ENCODE measurements around the gene PDZD2.
A peak's percentile ranks its signal among the peaks of the same experiment; 100 is the strongest.

Gene PDZD2

DNA sequence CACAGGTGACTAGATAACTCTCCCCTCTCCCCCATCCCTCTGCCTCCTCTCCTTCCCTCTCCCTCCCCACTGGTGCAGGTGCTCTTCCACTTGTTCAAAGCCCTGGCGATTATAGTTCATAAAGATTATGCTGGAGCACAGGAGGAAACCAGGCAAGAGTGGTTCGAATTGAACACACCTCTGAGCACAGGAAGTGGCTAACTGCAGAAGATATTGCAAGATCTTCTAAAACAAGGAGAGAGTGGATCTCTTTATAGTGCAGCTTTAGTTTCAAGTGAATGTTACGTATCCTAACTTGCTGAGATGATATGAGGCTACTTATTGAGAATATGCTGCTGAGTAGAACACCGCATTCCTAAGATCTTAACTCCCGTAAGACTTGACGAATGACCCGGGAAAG is 356.8 kb downstream of the PDZD2 start:
- TF ChIP-seq CTCF (IDR thresholded peaks at IDR 0.05; ENCODE audit: insufficient read depth, low read depth, low read length, missing control alignments): no peak
- DNase-seq (ENCODE audit: low read depth): no peak
- H3K4me3 ChIP-seq (ENCODE audit: low read length): no peak overlapping the region

DNA sequence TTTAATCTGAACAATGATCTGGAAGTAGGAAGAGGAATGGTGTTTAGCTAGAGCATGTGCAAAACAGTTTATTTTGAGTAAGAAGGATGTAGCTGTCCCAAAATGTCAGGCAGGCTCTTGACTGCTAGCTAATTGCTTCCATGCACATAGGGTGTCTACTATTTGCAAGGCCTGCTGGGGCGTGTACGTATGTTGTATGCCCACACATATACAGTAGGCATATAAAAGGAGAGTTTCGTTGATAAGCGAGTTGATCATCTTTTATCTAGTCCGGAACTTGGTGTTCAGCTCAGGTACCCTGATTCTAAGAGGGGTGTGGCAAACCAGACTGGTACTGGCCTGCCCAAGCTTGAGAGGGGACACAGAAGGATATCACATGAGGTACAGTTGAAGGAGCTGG is 358.0 kb downstream of the PDZD2 start:
- DNase-seq (ENCODE audit: low read depth): no peak
- TF ChIP-seq CTCF (IDR thresholded peaks at IDR 0.05; ENCODE audit: insufficient read depth, low read depth, low read length, missing control alignments): no peak

DNA sequence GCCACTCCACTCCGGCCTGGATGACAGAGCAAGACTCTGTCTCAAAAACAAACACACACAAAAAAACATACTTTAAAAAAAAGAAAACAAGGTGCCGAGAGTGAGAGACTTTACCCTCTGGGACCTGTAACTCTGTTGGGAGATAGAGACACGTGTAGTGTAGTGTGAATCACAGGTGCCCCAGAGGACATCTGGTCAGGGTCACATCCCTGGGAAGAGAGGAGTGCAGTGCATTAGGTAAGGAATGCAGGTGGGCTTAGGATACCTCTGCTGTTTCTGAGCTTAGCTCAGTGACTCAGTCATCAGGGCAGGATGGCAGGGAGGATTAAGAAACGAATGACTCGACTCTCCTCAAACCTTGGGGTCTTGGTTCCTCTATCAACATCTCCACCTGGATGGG is 360.5 kb downstream of the PDZD2 start:
- TF ChIP-seq CTCF (IDR thresholded peaks at IDR 0.05; ENCODE audit: insufficient read depth, low read depth, low read length, missing control alignments): no peak
- peak; percentile 16 for DNase-seq (ENCODE audit: low read depth)
- no peak overlapping the region for H3K4me3 ChIP-seq (ENCODE audit: low read length)

More for the DNA sequence above, 358.0 kb downstream of the PDZD2 start:
- no peak overlapping the region for H3K4me3 ChIP-seq (ENCODE audit: low read length)

GRCh38 chr5:32000731-32001130 is 361.8 kb downstream of the PDZD2 start:
- DNase-seq (ENCODE audit: low read depth): no peak
- H3K4me3 ChIP-seq (ENCODE audit: low read length): no peak overlapping the region
- TF ChIP-seq CTCF (IDR thresholded peaks at IDR 0.05; ENCODE audit: insufficient read depth, low read depth, low read length, missing control alignments): no peak

- TF ChIP-seq CTCF (IDR thresholded peaks at IDR 0.05; ENCODE audit: insufficient read depth, low read depth, low read length, missing control alignments): no peak
- DNase-seq (ENCODE audit: low read depth): no peak
- no peak overlapping the region for H3K4me3 ChIP-seq (ENCODE audit: low read length)
These were observed 362.4 kb downstream of the PDZD2 start for GRCh38 chr5:32001284-32001683.

- H3K4me3 ChIP-seq (ENCODE audit: low read length): no peak overlapping the region
- no peak for DNase-seq (ENCODE audit: low read depth)
- no peak for TF ChIP-seq CTCF (IDR thresholded peaks at IDR 0.05; ENCODE audit: insufficient read depth, low read depth, low read length, missing control alignments)
These were observed 362.8 kb downstream of the PDZD2 start for GRCh38 chr5:32001707-32002106.

DNA sequence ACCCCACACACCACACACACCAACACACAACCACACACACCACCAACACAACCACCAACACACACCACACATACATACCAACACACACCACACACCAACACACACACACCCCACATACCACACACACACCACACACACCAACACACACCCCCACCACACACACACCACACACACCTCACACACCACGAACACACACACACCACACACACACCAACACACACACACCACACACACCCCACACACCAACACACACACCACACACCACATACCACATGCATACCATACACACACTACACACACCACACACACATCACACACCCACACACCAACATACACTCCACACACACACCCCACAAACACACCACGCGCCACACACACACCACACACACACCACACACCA is 363.8 kb downstream of the PDZD2 start:
- no peak for TF ChIP-seq CTCF (IDR thresholded peaks at IDR 0.05; ENCODE audit: insufficient read depth, low read depth, low read length, missing control alignments)
- H3K4me3 ChIP-seq (ENCODE audit: low read length): no peak overlapping the region
- no peak for DNase-seq (ENCODE audit: low read depth)

Data from epithelial cell of esophagus (primary cell).